Panc1 (cell line): ENCODE results near the gene GPR27. TPM values are rescaled to one million over a fixed set of nuclear protein-coding genes. Genes with fewer than 3 reads are reported as not detected.

ENCODE experiments used
- ATAC-seq: fragments of 200-7000 bp; cut with Tn5 transposase; 2 replicates; pipeline ENCODE4 v1.9.1; 2020; ENCODE audit warnings: mild to moderate bottlenecking, moderate library complexity
- BruUV-seq: library from RNA; stranded (reverse); fragments of 400-500 nt; replicated peaks from 2 replicates; lab custom pipeline; 2021; lab: Mats Ljungman, UMichigan
- CTCF ChIA-PET: fragments of 300-600 bp; sonication (Branson Sonifier 250); formaldehyde crosslinking; loops from one replicate; lab custom pipeline; 2022; ENCODE audit warnings: antibody characterized with exemption; lab: Charles Lee
- POLR2A ChIA-PET: fragments of 300-600 bp; sonication (Branson Sonifier 250); formaldehyde crosslinking; loops from one replicate; lab custom pipeline; 2022; ENCODE audit warnings: antibody characterized with exemption; lab: Charles Lee
- DNase-seq: peaks from one replicate; pipeline ENCODE4 v3.0.0-alpha.2; 2010; ENCODE audit warnings: low read depth, low spot score
- H3K27ac ChIP-seq: 2 replicates; pipeline ENCODE4 v1.5.1; 2011; ENCODE audit warnings: mild to moderate bottlenecking, low read length, inconsistent platforms
- H3K27me3 ChIP-seq: fragments of 200-500 bp; sonication (Bioruptor generic); 2 replicates; pipeline ENCODE4 v1.6.0; 2014; ENCODE audit warnings: low read length, inconsistent platforms; ENCODE audit not compliant: control insufficient read depth, insufficient read depth
- H3K36me3 ChIP-seq: fragments of 200-500 bp; sonication (Bioruptor generic); 2 replicates; pipeline ENCODE4 v1.5.1; 2014; ENCODE audit warnings: inconsistent platforms, mild to moderate bottlenecking, low read length, moderate library complexity; ENCODE audit not compliant: control insufficient read depth, insufficient read depth
- H3K4me1 ChIP-seq: 2 replicates; pipeline ENCODE4 v1.5.1; 2011; ENCODE audit warnings: inconsistent platforms, mild to moderate bottlenecking, low read length, moderate library complexity; ENCODE audit not compliant: control insufficient read depth, insufficient read depth
- H3K4me3 ChIP-seq, 2 experiments: 2 replicates each; pipeline ENCODE4 v1.5.1; 2011 to 2012; ENCODE audit warnings: low read depth in 2 of 2, low read length in 2 of 2, mild to moderate bottlenecking in 2 of 2, inconsistent platforms in 1 of 2, moderate library complexity in 1 of 2
- H3K9me3 ChIP-seq: fragments of 200-500 bp; sonication (Bioruptor generic); 2 replicates; pipeline ENCODE4 v1.5.1; 2014; ENCODE audit warnings: low read depth, mild to moderate bottlenecking, inconsistent platforms, low read length, moderate library complexity; ENCODE audit not compliant: control insufficient read depth, insufficient read depth
- CTCF ChIP-seq: fragments of 450-650 bp; IDR thresholded peaks from 2 replicates; pipeline ENCODE4 v1.5.1; 2017; ENCODE audit warnings: mild to moderate bottlenecking
- POLR2AphosphoS5 ChIP-seq: IDR thresholded peaks from 2 replicates; pipeline ENCODE4 v1.6.1; 2012; ENCODE audit warnings: mild to moderate bottlenecking, low read depth, low read length, moderate library complexity
- REST ChIP-seq, 2 experiments: IDR thresholded peaks; 2 replicates each; pipeline ENCODE4 v1.6.1; 2011 to 2012; ENCODE audit warnings: low read depth in 2 of 2, control low read depth in 1 of 2, low read length in 1 of 2, mild to moderate bottlenecking in 1 of 2, moderate library complexity in 1 of 2; ENCODE audit not compliant: insufficient read depth in 1 of 2
- SIN3A ChIP-seq: IDR thresholded peaks from 2 replicates; pipeline ENCODE4 v1.6.1; 2012; ENCODE audit warnings: low read depth, mild to moderate bottlenecking, low read length, moderate library complexity, borderline replicate concordance; ENCODE audit not compliant: insufficient read depth
- TCF7L2 ChIP-seq: IDR thresholded peaks from 2 replicates; pipeline ENCODE4 v1.6.1; 2011; ENCODE audit warnings: mild to moderate bottlenecking, low read depth, low read length, inconsistent platforms
- in situ Hi-C: cut with HindIII; loops from 2 replicates; pipeline ENCODE4 v1.10.0; 2016; ENCODE audit warnings: low sequenced_read_pairs, low pct_unique_long_range_greater_than_20kb
- intact Hi-C: fragments of 100-400 bp; cut with micrococcal nuclease; formaldehyde crosslinking; loops from one replicate; pipeline ENCODE4 v1.10.0; 2022; ENCODE audit not compliant: unreplicated experiment
- total RNA-seq: library from RNA; stranded (reverse); gene quantifications from one replicate; pipeline ENCODE4 v1.2.1, GENCODE V29; 2021; ENCODE audit not compliant: unreplicated experiment

Gene GPR27
- total RNA-seq, 1 experiment from 2014 or later, result 0.15 TPM

- no peak for DNase-seq
- Histone ChIP-seq H3K4me3 (no peak overlapping the region), H3K27me3 (peaks cover 26% of the 10 kb centered on the region), H3K9me3 (no peaks in the 10 kb centered on the region), H3K27ac (no peak overlapping the region), H3K36me3 (no peaks in the 10 kb centered on the region; the same call in 1 of the 2 replicates), H3K4me1 (no peaks in the 10 kb centered on the region)
- ChIA-PET CTCF (interaction anchor here (0.6 kb wide), 1 partner anchor 1444 kb away, joined by 4 read pairs; no protein-coding TSS in a partner anchor), POLR2A (no interaction called here)
- intact Hi-C loops, result no loop called here
- in situ Hi-C loops, result no loop called here
- BruUV-seq, result no TSS peak
- no peak for ATAC-seq
- TF ChIP-seq SIN3A (no peak), TCF7L2 (no peak), POLR2AphosphoS5 (no peak)
Measured at GRCh38 chr3:71783152-71783551, 29.5 kb downstream of the GPR27 start.

- Histone ChIP-seq H3K4me1 (no peaks in the 10 kb centered on the region), H3K27ac (no peak overlapping the region), H3K4me3 (no peak overlapping the region), H3K36me3 (no peaks in the 10 kb centered on the region; the same call in 1 of the 2 replicates), H3K9me3 (no peaks in the 10 kb centered on the region), H3K27me3 (peaks cover 26% of the 10 kb centered on the region)
- ATAC-seq (no peak), DNase-seq (no peak)
- ChIA-PET POLR2A (no interaction called here), CTCF (no interaction called here)
- TF ChIP-seq CTCF (no peak), POLR2AphosphoS5 (no peak), TCF7L2 (no peak), REST (IDR thresholded peaks at IDR 0.05; ENCODE audit: insufficient read depth in 1 of 2, low read depth in 2 of 2, low read length in 1 of 2) (no peak), SIN3A (no peak)
- intact Hi-C loops, result no loop called here
- no TSS peak for BruUV-seq
- in situ Hi-C loops, result no loop called here
Measured at GRCh38 chr3:71784201-71784913, 30.7 kb downstream of the GPR27 start.

- no peak within 1 kb of the TSS for H3K27ac ChIP-seq
- no peak for DNase-seq
- no peaks in the 10 kb centered on the region for H3K9me3 ChIP-seq
- peaks cover 26% of the 10 kb centered on the region for H3K27me3 ChIP-seq
- ChIA-PET CTCF (no interaction called here), POLR2A (no interaction called here)
- in situ Hi-C loops, result no loop called here
- peak; percentile 58; the same call in 1 of the 2 replicates for ATAC-seq
- intact Hi-C loops, result no loop called here
- no peak within 1 kb of the TSS for H3K4me3 ChIP-seq
- H3K36me3 ChIP-seq, result no peaks in the 10 kb centered on the region; the same call in 1 of the 2 replicates
- no peaks in the 10 kb centered on the region for H3K4me1 ChIP-seq
- no peak for TF ChIP-seq POLR2AphosphoS5
- TF ChIP-seq SIN3A, result no peak
- no peak for TF ChIP-seq REST (IDR thresholded peaks at IDR 0.05; ENCODE audit: insufficient read depth in 1 of 2, low read depth in 2 of 2, low read length in 1 of 2)
- TF ChIP-seq TCF7L2, result no peak
- TF ChIP-seq CTCF, result no peak
- BruUV-seq, result no TSS peak
Measured at GRCh38 chr3:71784914-71785531, 31.4 kb downstream of the GPR27 start, which contains the start of gene PROK2. PROK2 (minus strand) TSS chr3:71785148; CDS start chr3:71785052, 96 bp downstream.
